Stromal cell of bone marrow (primary cell): Measurements from ENCODE around the gene ALG2.

Experiments used
- DNase-seq: peaks from one replicate; pipeline ENCODE4 v3.0.0-alpha.2; 2012; ENCODE audit warnings: low read depth

Gene ALG2

DNA sequence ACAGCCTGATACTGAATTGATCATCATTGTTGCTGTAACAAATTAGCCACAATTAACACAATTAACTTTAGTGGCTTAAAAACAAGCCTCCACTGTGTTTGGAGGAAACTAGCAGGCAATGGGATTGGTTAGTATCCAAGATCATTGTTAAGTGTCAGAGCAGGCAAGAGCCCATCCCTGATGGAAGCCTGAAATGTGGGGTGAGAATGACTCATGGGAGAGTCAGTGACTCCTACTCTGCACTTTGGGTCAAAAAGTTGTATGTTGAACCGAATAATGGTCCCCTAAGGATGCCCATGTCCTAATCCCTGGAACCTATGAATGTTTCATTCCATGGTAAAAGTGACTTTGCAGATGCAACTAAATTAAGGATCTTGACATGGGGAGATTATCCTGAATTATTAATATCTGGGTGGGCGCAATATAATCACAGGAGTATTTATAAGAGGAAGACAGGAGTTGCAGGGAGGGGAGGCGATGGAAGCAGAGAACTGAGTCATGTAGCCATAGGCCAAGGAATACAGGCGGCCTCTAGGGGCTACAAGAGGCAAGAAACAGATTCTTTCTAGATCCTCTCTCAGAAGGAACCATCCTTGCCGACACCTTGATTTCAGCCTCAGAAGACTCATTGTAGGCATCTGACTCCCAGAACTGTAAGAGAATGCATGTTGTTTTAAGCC, 28.8 kb downstream of the ALG2 start:
- peak; percentile 73 for DNase-seq

DNA sequence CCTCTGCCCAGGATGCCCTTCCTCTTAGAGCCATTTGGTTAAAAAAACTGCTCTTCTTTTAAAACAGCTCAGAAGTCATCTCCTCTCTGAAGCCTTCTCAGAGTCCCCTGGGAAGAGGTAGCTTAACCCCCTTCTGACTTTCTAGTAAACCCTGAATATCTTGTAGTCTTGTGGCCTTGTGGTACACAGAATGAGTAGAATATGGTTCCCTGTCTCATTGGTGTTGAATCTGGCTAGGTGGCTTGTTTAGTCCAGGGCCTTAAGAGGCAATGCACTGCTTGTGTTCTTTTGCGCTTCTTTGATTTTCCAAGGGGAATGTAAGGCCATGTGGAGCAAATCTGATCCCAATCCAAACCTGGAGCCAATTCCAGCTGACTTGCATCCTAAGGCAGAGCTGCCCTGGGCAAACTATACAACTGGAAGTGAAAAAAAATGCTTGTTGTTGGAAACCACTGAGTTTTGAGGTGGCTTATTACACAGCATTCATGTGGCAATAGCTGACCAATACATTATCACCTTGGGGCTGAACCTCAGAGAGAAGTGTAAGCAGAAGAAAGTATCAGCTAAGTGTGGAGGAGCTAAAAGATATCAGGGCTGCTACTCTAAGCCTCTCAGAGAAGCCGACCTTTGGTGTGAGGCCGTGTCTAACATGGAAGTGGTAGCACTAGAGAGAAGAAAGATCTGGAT, 31.0 kb downstream of the ALG2 start:
- DNase-seq, result no peak

DNA sequence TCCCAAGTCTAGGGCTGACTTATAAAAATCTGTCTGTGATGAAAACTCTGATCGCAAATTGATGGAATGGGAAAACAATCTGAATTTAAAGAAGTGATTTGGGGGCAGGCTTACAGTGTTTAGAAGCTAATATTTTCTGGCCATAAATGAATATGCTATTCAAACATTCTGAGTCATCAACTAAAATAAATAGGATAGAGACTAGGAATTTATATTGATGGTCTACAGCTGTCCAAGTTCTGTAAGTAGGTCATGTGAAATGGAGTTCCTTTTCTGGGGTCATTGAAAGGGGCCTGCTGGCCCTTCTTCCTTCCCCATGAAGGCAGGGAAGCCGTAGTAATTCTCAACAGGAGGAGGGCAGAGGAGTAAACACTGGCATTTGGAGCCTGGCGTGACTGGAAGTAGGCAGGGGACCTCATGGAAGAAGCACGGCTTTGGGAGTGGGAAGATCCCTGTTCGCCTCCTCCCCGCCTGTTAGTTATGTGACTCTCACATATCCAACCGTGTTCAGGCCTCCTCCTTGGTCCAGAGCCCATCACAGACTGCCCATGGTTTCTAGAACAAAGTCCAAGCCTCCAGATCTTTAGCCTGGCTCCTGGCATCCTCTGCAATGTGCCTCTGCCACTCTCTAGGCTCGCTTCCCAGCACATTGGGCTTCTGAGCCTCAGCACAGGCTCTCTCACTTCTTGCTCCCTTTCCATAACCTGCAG, 31.7 kb downstream of the ALG2 start:
- DNase-seq, result no peak

DNA sequence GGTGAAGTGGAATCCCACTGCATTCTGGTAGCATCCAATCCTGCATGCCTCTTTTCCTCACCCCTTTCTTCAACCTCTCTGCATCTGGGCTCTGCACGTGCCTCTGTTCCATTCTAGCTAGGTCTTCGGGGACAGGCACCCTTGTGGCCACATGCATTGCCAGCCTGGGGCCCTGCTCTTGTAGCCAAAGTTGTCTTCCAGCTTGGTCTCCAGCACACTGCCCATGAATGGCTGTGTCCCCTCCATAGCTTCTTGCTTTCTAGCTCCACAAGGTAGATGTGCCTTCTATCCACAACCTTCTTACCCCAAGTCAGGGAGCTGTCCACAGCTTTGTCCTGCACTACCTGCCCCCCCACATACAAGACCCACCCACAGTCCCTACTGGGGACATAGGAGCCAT, 32.6 kb downstream of the ALG2 start:
- no peak for DNase-seq

DNA sequence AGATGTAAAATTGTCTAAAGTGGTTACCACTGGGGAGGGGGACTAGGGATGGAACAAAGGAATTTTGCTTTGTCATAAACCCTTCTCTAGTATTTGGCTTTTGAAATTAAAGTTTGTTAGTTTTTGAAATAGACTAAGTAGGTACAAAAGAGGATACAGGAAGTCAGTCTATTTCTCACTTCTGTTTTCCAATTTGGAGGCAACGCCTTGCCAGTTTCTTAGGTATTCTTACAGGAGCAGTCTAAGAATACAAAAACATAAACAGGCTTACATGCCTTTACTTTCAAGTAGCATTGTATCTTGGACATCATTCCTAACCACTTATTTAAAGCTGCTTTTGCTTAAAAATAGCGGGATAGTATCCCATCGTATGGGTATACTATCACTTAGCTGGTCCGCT, 34.4 kb downstream of the ALG2 start:
- no peak for DNase-seq

DNA sequence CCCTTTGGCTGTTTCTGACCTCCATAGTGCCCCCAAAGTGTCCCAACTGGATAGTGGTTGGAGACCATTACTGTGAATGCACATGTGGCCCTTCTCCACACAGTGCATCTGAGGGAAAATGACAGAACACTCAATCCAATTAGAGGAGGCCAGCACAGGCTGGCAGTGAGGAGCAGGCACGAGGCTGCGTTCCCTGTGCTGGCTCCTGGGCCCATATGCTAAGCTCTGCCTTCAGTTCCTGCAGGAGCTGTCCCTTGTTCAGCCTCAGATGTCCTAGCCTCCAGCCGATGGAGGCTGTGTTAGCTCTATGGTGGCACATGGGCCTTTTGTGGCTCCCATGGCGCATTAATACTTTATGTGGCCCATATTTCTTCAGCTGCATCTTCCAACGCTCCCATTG, 35.8 kb downstream of the ALG2 start:
- no peak for DNase-seq

DNA sequence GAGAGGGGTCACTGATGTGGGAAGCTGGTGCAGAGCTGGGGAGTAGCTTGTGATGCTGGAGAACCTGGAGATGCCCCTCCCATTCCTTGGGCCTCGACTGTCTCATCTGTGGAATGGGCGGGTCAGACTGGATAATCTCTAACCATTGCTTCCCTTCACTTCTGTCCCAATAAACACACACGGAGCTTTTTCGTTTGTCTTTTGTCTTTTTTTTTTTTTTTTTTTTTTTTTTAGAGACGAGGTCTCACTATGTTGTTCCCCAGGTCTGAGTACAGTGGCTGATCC, 36.5 kb downstream of the ALG2 start:
- no peak for DNase-seq

DNA sequence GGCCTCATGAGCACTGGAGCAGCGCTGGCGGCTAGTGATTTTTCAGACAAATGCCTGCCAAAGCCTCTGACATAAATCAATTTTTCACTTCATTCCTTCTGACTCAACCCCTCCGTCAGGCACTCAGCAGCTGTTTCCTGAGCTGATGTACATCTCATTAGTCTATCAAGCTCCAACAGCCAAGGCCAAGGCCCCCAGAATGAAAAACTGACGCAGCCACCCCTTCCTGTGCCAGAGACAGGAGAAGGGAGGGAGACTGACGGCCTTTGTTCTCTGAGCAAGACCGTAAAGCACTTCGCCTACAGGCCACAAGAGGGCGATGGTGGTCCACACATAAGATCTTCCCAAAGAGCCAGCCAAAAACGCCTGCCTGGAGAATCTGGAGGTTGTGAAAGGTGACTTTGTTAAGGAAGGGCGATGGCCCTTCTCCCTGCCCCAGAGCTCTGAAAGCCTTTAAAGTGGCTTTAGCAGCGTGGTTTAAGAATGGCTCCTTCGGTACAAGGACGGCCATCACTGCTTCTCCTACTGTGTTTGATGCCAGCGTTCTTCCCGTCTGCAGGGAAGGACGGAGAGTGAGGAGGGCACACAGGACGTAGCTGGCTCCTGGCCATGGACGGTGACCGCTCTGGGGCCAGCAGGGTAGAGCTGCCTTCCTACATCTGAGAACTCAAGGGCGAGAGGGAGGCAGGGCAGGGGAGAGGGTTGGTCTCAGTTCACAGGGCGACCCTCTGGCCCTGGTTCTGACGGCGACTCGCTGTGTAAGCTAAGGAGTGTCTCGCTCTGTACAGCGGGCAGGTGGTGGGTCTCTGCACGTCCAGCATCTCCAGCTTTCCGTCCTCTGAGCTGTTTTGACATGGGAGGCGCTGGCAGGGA, 37.0 kb downstream of the ALG2 start:
- DNase-seq, result peak; percentile 86

DNA sequence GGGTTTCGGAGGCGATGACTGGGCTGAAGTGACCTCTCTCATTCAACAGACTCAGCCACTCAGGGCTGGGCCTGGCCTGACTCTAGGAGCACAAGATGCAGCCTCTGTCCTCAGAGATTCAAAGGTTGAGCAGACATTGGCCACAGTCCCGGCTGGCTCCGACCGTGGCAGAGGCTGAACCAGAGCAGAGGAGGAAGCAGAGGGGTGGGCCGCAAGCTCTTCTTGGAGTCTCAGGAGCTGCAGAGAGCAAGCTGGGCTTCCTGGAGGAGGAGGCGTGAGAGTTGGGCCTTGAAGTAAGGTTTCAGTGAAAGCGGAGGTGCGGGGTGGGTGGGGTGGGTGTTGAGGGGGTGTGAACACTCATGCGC, 37.6 kb downstream of the ALG2 start:
- DNase-seq, result no peak

DNA sequence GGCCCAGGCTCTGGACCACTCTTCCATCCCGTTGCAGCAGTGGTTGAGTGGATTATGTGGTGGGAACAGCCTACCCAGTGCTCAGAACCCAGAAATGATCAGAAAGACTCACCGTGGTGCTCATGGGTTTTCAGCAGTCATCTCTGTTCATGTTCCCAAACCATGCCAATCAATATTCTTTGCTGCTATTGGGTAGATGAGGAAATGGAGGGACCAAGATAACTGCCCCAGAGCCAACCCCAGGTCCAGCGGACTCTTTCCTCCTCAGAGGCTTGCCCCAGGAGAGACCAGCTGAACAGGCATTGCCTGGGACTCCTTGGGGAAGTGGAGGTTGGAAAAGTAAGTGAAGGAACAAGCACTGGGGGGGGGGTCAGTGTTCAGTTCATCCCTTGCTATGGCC, 38.1 kb downstream of the ALG2 start:
- no peak for DNase-seq

DNA sequence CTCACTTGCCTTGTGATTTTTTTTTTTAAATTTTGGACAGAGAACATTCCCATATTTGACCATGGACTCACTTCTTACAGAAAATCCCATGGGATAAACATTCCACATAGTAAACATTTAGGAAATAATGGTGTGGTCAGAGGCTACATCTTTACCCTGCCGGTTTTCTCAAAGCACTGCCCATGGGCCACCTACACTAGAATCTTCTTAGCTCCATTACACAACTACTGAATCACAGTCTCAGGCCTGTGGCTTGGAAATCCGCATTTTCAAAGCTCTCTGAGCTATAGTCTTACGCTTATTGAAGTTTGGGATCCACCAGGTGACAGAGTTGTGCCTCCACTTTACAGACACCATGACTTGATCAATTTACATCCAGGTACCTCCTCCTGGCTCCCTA, 39.4 kb downstream of the ALG2 start:
- no peak for DNase-seq

DNA sequence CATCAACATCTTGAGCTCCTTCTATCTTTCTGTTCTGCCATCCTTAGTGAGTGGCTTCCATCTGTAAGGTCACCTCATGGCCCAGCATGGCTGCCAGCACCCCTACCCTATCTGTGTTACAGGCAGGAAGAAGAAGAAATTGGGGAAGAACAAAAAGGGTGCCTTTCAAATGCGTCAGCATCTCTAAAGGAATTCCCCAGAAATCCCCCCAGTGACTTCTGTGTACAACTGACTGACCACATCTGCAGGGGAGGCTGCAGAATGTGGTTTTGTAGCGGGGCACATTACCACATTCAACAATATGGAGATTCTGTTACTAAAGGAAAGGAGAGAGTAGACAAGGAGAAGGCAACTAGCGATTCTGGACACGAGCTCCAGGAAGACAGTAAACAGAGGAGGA, 40.1 kb downstream of the ALG2 start:
- DNase-seq, result no peak

DNA sequence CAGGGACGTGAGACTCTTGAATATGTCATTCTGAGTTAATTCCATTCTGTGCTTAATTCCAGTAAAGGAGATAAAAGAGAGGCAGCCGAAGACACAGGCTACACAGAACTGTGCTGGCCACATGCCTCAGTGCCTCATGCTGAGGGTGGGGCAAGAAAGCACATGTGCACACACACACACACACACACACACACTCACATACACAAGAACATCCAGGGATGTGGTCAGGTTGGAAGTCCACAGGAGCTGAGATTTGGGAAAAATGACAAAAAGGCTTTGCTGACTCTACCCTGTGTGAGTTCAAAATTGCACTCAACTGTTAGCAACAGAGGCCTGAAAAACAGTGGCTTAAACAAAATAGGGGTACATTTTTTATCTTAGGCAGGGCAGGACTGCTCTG, 40.5 kb downstream of the ALG2 start:
- no peak for DNase-seq

DNA sequence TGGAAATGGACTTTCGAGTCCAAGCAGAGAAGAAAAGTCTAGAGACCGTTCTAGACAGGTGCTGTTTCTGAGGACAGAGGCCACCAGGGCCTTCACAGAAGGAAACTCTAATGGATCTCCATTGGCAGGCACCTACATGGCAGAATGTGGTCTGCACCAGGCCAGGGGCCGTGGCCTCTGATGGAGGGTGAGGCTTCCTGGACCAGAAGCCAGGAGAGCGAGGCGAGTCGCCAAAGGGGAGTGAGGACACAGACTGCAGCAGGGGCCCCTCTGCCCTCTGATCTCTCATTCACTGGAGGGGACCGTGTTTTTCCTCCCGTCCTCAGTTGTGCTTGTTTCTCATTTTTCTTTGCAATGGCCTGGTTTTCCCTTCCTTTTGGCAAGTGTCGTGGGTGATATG, 41.1 kb downstream of the ALG2 start:
- DNase-seq, result no peak

DNA sequence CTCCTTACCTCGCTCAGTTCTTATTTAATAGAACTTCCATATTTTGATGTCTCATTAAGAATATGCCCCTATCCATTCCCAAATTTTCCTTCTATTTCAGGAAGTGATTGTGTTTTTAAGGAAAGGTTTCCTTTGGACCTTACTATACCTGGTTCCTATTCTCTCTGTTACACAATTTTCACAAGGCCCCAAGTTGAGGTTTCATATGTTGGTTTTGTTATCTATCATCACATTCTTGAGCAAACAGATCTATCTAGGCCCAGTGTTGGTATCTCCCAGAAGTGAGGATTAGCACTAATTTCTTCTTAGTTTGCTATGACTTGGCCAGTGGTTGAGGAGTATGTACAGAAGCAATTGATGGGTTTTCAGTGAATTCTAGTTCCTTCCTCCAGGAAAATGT, 41.5 kb downstream of the ALG2 start:
- no peak for DNase-seq

DNA sequence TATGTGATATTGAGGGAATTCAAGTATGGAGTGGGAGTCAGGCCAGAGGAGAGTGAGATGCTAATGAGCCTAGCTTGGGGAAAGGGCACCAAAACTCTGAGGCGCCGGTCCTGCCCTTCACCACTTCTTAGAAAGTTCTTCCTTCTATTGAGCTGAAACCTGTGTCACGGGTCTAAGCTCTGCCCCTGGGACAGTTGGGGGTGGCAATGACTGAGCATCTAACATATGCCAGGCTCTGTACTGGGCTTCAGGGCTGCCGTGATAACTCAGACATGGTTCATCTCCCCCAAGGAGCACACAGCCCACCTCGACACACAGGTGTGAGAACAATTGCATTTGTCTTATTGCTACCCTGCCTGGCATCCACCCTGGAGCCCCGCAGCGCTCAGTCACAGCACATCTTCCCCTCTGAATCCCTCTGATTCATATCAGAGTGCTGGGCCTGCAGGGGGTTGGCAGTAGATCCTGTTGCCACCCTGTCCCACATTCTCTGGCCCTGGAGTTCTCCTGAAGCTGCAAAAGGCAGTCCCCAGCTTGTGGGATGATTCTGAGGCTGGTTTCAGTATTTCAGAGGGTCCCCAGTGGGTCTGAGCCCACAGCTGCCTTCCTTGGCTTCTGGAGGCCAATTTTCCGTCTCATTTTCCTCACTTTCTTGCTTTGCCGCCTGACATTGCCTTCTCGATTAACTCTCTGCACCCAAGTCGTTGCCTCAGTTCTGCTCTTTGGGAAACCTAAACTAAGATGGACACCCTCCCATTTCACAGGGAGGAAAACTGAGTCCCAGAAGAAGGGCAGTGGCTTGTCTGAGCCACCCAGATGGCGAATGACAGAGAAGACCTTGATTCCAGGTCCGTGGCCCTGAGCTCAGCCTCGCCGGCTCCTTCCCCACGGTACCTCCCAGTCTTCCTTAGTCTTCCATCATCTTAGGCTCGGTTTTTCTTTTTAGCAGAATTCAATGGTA, 42.5 kb downstream of the ALG2 start:
- DNase-seq, result no peak

DNA sequence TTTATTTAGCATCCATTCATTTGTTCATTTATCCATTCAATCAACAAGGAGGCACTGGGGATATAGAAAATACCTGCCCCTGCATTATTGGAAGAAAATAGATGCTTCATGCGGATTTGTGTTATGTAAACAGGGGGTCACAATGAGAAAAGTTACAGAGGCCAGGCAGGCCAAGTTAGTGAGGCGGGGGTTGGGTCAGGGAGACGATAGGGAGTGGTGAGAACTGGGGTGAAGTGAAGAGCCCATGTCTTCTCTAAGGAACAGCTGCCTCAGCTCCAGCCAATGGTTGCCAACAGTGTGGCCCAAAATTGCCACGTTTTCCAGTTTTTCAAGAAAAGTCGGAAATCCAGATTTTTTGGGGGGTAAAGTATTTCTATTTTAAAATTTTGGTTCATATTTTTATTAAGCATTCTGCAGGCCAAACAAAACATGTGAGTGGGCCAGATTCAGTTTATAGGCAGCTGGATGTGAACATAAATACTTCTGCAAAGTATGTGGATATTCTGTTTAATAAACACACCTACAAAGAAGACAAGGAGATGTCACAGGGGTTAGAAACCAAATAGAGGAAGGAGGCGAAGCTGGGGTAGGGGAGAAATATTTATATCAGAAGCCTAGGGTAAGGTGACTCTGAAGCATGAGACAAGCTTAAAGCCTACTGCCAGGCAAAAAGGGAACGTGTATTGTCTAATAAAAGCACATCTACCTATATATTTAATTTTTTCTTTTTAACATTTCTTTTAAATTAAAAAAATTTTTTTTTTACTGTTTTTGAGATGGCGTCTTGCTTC, 44.0 kb downstream of the ALG2 start:
- no peak for DNase-seq

DNA sequence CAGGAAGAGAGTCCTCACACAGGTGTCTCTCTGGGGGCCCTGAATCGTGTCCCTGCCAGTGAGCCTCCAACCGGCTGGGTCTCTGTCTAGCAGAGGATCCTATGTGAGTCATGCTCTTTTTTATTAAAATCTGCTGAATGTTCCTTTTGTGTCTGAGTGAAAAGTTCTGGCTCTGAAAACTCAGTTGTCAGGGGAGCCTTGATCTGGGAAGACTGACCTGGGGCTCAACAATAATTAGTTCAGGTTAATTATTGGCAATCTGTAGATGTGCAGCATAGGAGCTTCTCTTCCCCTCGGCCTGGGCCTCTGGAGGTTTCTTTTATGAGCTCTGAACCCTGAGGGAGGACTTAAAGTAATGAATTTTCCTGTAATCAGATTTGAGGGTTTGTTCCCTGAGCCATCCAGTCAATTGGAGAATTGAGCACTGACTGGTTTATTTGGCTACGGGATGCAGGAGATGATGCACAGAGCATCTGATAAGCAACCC, 45.2 kb downstream of the ALG2 start:
- DNase-seq, result no peak

DNA sequence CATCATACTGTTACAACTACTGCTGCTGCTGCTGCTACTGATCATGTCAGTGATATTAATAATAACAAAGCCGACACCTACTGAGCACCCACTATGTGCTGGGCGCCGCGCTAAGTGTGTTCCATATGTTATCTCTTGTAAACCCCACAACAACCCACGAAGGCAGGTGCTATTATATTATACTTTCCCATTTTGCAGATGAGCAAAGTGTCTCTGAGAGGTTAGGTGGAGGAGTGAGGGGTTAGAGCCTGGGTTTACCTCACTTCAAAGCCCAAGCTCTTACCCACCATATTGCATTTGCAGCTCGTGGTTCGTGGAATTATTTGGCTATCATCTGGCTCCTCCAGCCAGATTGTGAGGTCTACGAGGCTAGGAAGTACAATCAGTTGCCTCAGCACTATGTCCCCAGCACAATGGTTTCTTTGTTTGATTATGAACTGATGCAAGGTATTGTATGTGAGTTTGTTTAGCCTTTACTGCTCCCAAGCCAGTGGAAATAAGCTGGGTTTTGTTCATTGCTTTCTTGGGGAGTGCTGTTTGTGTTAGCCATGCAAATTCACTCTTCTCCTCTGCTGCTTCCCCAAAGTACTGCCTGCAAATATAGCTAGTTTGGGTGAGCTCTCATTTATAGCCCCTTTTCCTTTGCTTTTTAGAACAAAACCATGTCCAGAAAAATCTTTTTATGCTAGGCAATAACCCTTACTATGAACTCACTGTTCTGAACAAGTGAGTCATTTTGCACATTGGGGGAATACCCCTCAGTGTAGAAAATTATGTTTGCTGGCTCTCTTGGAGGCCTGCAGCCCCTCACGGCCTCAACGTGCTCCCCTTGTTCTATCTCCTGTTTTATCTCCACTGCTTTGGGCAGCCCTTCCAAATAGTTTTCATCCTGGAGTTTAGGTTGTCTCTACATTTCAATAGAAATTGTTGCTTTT, 47.9 kb downstream of the ALG2 start:
- DNase-seq, result no peak
